Stimulated activated CD4-positive, alpha-beta T cell treated with anti-CD3 and anti-CD28 coated beads, TNF-alpha, amount 100 ng/mL, for 24 hours (primary cell): Measurements from ENCODE around the gene FLT3LG.
"Not testable (repeated sequence)": the region's sequence is repeated elsewhere in the genome, so short reads cannot be mapped to it uniquely, and the experiment has no call there.

Experiments
- DNase-seq, 3 experiments: peaks; one replicate each; pipeline ENCODE4 v3.0.0-alpha.2; 2020; ENCODE audit warnings: low read depth in 3 of 3

FLT3LG gene

GRCh38 chr19:49461656-49462055 lies 12.4 kb upstream of the FLT3LG start:
- DNase-seq, result no peak

- no peak for DNase-seq
These were observed 11.5 kb upstream of the FLT3LG start for GRCh38 chr19:49462492-49462891.

GRCh38 chr19:49463960-49464740 lies 9.9 kb upstream of the FLT3LG start:
- DNase-seq, result no peak

- DNase-seq, result no peak
These were observed 8.6 kb upstream of the FLT3LG start for GRCh38 chr19:49465371-49465770.

GRCh38 chr19:49468199-49468598 lies 5.8 kb upstream of the FLT3LG start:
- no peak for DNase-seq

GRCh38 chr19:49468746-49469447 lies 5.1 kb upstream of the FLT3LG start:
- DNase-seq, result peak in 1 of 3 experiments; percentile 67

GRCh38 chr19:49469828-49470614 lies 4.0 kb upstream of the FLT3LG start:
- peak in 1 of 3 experiments; percentile 80 for DNase-seq

- DNase-seq, result no peak
These were observed 3.4 kb upstream of the FLT3LG start for GRCh38 chr19:49470615-49470978.

- no peak for DNase-seq
These were observed 1.1 kb upstream of the FLT3LG start for GRCh38 chr19:49472936-49473335.

- DNase-seq, result not testable (repeated sequence)
These were observed 531 bp upstream of the FLT3LG start for GRCh38 chr19:49473501-49473867.

GRCh38 chr19:49474542-49474924 lies 518 bp downstream of the FLT3LG start:
- DNase-seq, result no peak

- peak in 1 of 3 experiments; percentile 12 for DNase-seq
These were observed 1.3 kb downstream of the FLT3LG start for GRCh38 chr19:49475191-49475917.

GRCh38 chr19:49475995-49476880 lies 2.2 kb downstream of the FLT3LG start:
- peak in 1 of 3 experiments; percentile 83 for DNase-seq

- no peak for DNase-seq
These were observed 6.1 kb downstream of the FLT3LG start for GRCh38 chr19:49479975-49480628.

- no peak for DNase-seq
These were observed 7.1 kb downstream of the FLT3LG start for GRCh38 chr19:49481020-49481683.

- no peak for DNase-seq
These were observed 12.2 kb downstream of the FLT3LG start for GRCh38 chr19:49486232-49486631.

- no peak for DNase-seq
These were observed 12.8 kb downstream of the FLT3LG start for GRCh38 chr19:49486710-49487276.

GRCh38 chr19:49487277-49488045 lies 13.4 kb downstream of the FLT3LG start, which contains the start of gene RPL13A:
TSS of gene RPL13A (plus strand) at chr19:49487608. CDS start at chr19:49487630, 22 bp downstream.
- peak; percentile 99 to 100 (median 99) for DNase-seq
